HG03457 (cell line): ENCODE measurements around the gene RNF224.

Source experiments
- ATAC-seq: cut with Tn5 transposase; IDR thresholded peaks from one replicate; pipeline ENCODE4 v1.9.1; 2021; ENCODE audit warnings: moderate number of reproducible peaks; ENCODE audit not compliant: unreplicated experiment

RNF224 gene

GRCh38 chr9:137213160-137214060, 13.9 kb upstream of the RNF224 start:
- no peak for ATAC-seq

DNA sequence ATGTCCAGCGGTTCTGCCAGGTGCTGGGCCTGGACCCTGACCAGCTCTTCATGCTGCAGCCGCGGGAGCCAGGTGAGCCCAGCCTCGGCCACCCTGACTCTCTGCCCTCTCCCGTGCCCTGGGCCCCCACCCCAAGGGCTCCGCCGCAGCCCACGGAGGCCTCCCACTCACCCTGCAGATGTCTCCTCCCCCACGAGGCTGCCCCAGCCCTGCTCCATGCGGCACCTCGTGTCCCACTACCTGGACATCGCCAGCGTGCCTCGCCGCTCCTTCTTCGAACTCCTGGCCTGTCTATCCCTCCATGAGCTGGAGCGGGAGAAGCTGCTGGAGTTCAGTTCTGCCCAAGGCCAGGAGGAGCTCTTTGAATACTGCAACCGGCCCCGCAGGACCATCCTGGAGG, 12.7 kb upstream of the RNF224 start:
- no peak for ATAC-seq

DNA sequence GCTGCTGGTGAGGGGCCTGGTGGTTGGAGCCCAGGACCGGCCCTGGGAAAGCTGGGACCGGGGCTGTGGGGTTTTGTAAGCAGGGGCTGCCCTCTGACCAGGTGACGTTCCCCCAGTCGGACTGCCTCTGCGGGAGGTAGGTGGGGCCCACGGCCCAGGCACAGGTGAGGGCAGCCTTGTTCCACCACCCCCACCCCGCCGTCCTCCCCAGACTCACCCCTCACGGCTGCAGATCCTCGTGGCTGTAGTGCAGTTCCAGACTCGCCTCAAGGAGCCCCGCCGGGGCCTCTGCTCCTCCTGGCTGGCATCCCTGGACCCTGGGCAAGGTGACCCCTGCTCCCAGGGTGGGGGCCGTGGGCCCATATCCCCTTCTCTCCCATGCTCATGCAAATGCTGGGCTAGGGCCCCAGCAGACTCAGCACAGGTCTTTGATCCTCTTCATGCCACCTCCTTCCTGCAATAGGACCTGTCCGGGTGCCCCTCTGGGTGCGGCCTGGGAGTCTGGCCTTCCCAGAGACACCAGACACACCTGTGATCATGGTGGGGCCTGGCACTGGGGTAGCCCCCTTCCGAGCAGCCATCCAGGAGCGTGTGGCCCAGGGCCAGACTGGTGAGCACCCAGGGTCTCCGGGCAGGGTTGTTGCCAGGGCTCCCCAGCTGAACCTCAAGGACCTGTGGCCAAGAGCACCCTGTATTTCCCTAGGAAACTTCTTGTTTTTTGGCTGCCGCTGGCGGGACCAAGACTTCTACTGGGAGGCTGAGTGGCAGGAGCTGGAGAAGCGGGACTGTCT, 11.9 kb upstream of the RNF224 start:
- ATAC-seq, result no peak

DNA sequence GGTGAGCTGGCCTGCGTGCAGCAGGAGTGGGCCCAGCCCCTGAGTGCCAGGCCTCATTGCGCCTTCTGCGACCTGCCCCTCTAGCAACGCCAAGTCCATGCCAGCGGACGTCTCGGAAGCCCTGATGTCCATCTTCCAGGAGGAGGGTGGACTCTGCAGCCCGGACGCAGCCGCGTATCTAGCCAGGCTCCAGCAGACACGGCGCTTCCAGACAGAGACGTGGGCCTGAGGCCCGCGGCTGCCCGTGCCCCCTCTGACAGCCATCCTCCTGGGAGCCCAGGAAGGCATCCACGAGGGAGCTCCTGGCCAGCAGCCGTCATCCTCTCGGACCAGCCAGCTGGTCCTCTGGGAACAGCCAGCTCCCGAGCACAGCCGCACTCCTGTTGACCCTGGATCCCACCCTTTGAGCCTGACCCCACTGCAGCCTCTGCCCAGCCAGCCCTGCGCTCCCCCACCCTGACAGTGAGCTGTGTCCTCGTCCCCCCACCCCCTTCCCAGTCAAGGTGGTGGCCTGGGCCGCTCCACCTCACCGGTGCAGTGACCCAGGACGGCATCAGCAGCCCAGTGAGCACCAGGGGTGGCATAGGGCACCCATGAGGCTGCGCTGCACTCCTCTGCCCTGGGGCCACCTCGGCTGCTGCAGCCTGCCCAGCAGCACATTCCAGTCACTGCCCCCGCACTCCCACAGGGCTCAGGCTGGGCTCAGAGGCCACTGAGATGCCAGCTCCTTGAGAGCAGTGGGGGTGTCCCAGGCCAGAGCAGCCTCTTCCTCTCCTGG, 10.9 kb upstream of the RNF224 start:
- no peak for ATAC-seq

GRCh38 chr9:137217276-137218211, 9.8 kb upstream of the RNF224 start:
- ATAC-seq, result no peak

GRCh38 chr9:137218212-137218753, 9.0 kb upstream of the RNF224 start:
- no peak for ATAC-seq

DNA sequence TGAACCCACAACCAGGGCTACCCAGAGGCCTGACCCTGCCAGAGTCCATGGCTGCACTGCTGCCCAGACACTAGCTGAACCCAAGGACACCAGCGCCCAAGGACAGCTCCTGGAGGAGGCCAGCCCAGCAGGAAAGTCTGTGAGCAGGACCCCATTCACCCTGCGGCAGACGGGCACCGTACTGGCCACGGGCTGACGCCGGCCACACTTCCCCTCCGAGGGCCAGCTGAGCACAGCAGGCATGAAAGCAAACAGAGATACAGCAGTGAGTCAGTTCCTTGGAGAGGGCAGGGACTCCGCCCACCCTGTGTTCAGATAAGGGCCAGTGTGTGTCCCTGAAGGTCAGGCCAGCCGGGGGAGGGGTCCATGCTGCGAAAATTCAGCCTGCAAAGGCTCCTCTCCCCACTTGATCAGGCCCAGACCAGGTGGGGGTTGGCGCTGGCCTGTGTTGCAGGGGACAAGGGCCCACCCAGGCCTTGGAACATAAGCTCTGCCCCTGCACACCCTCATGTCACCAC, 8.5 kb upstream of the RNF224 start:
- ATAC-seq, result no peak

GRCh38 chr9:137219757-137220316, 7.5 kb upstream of the RNF224 start:
- no peak for ATAC-seq

DNA sequence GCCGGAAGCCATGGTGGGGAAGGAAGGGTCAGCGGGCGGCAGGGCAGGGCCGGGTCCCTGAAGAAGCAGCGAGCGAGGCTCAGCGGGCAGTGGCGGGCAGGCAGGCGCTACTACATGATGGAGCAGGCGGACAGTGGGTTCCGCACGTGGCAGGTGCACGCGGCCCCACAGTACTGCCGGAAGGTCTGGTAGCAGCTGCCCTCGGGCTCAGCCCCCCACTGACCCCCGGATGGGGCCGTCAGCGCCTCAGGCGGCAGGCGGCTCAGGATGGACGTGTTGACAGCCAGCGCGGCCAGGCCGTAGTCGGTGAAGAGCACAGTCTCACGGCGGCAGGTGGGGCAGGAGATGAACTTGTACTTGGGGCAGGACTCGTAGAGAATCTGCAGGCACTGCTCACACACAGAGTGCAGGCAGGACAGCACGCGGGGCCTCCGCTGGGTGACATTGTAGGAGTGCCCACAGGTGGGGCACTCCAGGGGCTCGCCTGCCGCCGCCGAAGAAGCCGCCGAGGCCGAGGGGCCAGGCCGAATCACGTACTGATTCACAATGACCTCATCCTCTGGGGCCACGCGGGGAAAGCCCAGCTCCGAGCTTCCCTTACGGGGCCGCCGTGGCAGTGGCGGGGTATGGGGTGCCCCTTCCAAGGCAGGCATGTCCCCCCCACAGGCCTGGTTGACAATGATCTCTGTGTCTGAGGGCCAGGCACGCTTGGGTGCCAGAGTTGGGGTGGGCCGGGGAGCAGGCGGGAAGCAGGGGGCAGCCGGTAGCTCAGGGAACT, 6.8 kb upstream of the RNF224 start:
- ATAC-seq, result no peak

DNA sequence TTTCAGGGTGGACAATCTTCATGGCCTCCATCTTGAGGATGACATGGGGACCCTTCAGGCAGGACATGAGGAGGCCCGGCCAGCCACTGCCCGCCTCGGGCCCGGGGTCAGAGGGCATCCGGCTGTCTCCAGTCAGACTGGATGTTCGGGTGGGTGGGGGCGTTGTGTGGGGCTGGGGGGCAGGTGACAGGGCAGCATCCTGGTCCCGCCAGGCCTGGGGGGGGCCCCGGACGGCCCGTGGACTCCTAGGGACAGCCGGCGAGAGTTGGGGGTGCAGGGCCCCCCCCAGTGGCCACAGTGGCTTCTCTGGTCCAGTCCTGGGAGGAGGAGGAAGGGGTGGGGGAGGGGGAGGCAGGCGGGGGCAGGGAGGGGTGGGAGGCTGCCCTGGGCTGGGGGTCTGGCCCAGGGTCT, 6.2 kb upstream of the RNF224 start:
- ATAC-seq, result no peak

DNA sequence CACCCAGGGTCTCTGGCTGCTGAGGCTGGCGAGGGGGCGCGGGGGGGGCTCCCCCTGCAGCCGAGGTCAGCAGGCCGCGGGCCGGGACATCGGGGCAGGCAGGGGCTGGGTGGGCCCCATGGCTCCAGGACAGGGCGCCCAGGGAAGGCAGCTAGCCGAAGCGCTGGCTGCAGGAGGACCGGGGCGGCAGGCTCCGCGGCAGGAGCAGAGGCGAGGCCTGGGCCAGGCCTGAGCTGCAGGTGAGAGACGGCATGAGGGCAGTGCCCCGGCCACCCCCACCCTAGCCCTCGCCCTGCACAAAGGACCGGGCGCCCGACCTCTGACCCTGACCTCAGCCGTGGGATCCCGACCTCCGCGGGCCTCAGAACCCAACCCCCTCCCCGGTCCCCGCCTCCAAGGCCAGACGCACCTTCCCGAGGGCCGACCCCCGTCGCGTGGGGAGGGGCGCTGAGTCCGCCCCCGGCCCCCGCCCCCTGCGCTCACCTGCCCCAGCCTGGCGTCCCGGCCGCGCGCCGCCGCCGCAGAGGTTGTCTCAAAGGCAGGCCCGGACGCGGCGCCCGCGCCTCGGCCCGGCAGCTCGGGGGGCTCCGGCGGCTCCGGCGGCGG, 5.7 kb upstream of the RNF224 start:
- ATAC-seq, result no peak

GRCh38 chr9:137222190-137223077, 4.9 kb upstream of the RNF224 start, which contains the start of gene RNF208:
Gene RNF208 (minus strand): TSS chr9:137222240. CDS start chr9:137221212, 1,028 bp downstream.
- ATAC-seq, result no peak

DNA sequence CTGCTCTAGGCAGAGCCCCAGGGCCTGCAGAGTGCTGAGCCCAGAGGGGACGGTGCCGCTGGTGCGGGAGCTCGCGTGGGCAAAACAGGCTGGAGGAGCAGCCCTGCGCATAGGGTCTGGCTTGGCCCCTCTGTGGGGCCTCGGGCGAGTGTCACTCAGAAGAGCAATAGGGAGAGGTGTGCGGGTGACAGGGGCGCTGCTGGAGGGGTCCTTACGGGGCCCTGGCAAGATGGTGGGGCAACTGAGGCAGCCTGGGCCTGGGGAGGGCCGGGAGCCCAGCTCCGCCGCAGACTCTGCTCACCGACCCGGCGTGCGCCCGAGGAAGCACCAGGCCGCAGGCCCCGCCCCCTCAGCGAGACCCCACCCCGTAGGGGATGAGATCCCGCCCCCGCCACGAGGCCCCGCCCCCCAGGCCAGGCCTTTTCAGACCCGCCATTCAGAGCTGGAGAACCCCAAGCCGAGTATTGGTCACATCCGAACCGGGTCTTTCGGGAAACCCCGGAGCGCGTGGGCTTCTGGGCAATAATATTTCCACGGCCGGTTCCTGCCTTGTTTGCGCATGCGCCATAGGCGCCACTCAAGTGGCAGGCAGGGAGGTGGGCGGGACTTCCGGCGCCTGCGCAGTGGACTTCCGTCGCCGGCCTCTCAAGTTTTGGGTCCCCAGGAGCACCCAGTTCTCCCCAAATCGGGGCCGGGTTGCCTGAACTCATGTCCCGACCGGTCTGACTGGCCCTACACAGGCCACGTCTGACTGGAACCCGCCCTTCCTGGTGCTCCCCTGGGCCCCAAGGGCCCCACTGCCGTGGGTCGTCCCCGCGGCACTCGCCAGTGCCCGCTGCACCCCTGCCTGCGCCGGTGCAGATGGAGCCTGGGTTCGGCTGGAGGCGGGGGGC, 4.0 kb upstream of the RNF224 start:
- ATAC-seq, result peak; percentile 52

DNA sequence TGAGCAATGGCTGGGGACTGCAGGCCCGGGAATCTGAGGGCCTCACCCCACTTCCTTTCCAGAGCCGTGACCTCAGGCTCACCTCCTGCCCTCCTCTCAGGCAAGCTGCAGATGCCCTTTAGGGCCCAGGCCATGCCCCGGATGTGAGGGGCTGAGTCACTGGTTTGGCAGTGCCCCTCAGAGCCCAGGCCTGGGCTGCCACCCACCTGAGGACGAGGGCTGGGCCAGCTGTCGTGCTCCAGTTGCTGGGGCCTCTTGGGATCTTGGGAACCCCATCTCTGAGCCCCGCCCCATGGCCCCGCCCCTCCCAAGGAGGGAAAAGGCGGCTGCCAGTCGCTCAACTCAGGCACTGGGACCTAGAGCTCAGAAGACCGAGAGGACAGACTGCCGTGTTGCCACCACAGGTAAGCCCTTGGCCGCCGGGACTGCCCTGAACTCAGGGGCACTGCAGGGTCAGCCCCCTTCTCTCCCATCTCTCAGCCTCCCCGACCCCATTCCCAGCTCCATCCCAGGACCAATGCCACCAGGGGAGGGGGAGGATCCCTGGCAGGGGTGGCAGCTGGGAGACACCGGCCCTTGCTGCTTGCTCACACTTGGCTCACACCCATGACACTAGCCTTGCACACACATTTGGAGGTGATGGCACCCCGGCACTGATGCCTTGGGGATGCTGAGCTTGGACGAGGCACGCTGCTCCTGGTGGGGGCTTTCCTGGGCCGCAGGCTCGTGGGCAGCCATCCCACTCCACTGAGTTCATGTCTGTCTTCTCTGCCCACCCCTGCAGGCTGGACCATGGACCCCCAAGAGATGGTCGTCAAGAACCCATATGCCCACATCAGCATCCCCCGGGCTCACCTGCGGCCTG, 2.2 kb upstream of the RNF224 start, which contains the start of gene CYSRT1:
CYSRT1 (plus strand) TSS at position 345 of the 865 bp plus-strand sequence; CDS start at position 793, 448 bp downstream.
- no peak for ATAC-seq
